ENCODE measurements around the gene GTF2F2. TPM values are rescaled to one million over a fixed set of nuclear protein-coding genes. Genes with fewer than 3 reads are reported as not detected.

The GTF2F2 gene
- total RNA-seq, 1 experiment from 2014 or later: 28.1 TPM

DNA sequence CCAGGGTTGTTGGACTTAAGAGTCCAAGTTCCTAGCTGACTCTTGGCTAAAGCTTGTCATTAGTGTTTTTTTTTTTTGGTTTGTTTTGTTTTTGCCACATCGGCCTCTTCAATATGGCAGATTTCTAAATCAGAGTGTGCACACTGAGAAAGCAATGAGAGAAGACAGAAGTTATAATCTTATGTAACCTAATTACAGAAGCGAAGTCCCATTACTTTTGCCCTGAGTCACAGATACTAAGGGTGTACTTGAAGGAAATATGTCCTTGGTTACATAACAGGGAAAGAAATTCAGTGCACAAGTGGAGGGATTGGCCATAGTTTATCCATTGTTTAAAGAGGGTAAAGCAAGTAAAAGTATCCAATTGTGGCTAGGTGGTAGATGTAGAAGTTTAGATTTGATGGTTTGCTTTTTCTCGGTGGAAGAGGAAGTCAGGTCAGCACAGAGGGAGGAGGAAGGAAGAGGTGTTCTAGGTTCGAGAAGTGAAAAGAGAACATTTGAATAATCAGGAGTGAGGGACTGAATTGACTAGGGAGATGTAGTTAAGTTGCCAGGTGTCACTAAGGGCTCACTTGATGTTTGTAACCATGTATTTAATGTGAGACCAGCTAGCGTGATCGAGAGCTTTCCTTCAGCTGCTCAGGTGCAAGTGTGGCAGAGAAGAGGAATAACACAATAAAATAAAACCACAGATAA is 12.2 kb downstream of the GTF2F2 start:
- H3K36me3 ChIP-seq (ENCODE audit: control insufficient read depth, insufficient read depth, low read length): no peaks in the 10 kb centered on the region; the same call in 1 of the 2 replicates
- Mint-ChIP-seq H3K4me3 (ENCODE audit: unreplicated experiment) (no peak overlapping the region), H3K27ac (ENCODE audit: unreplicated experiment) (no peak overlapping the region), H3K4me1 (ENCODE audit: low read depth, unreplicated experiment) (no peaks in the 10 kb centered on the region), H3K36me3 (ENCODE audit: insufficient read depth, unreplicated experiment) (peaks cover 8% of the 10 kb centered on the region), H3K9me3 (ENCODE audit: unreplicated experiment) (peaks cover 26% of the 10 kb centered on the region), H3K27me3 (ENCODE audit: insufficient read depth, unreplicated experiment) (no peaks in the 10 kb centered on the region)
- no peak for DNase-seq
- BruUV-seq (replicated peaks): no TSS peak
- TF ChIP-seq, protein P1, sequence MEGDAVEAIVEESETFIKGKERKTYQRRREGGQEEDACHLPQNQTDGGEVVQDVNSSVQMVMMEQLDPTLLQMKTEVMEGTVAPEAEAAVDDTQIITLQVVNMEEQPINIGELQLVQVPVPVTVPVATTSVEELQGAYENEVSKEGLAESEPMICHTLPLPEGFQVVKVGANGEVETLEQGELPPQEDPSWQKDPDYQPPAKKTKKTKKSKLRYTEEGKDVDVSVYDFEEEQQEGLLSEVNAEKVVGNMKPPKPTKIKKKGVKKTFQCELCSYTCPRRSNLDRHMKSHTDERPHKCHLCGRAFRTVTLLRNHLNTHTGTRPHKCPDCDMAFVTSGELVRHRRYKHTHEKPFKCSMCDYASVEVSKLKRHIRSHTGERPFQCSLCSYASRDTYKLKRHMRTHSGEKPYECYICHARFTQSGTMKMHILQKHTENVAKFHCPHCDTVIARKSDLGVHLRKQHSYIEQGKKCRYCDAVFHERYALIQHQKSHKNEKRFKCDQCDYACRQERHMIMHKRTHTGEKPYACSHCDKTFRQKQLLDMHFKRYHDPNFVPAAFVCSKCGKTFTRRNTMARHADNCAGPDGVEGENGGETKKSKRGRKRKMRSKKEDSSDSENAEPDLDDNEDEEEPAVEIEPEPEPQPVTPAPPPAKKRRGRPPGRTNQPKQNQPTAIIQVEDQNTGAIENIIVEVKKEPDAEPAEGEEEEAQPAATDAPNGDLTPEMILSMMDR (IDR thresholded peaks at IDR 0.05; ENCODE audit: insufficient read depth in 1 of 2, low read depth in 1 of 2, low read length in 1 of 2, severe bottlenecking in 1 of 2, unreplicated experiment in 1 of 2): no peak
- H3K4me3 ChIP-seq (ENCODE audit: low read depth, low read length): no peak overlapping the region
- peaks cover 6% of the 10 kb centered on the region; the same call in 1 of the 2 replicates for H3K9me3 ChIP-seq
- intact Hi-C loops (cut with micrococcal nuclease; ENCODE audit: unreplicated experiment): no loop called here
- no peaks in the 10 kb centered on the region for H3K27me3 ChIP-seq (replicated peaks; ENCODE audit: control insufficient read depth, insufficient read depth, low read length)
- ChIA-PET POLR2A (no interaction called here), CTCF (no interaction called here)
- no peaks in the 10 kb centered on the region for H3K4me1 ChIP-seq

DNA sequence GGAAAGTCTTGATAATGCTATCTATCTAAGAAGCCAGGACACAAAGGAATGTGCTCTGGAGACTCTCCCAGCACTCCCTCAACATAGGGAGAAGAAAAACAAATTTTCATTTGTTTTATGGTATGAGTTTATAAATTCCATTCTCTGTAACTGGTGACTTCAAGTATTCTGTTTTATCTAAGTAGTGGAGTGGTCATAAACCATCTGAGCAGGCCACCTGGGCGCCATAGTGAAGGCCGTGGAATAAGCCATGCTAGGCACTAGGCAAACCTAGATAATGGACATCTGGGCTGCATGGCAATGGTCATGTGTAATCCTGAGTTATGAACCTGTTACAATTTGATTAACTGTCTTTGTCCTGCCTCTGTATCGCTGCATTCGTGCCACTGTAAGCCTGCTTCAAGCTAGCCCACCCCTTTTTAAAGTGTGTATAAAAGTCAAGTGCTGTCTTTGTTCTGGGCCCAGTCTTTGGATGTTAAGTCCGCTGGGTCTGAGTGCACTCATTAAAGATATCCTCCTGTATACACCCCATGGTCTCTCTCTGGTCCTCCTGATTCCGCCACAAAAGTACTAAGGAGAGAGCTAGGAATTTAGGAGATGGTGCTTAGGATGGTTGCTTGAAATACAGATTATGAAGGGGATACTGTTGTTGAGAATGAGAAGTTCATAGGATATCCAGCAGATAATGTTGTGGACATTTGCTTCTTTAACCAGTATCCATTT is 13.2 kb downstream of the GTF2F2 start:
- no peak overlapping the region for H3K4me3 Mint-ChIP-seq (ENCODE audit: unreplicated experiment)
- no peak overlapping the region for H3K27ac Mint-ChIP-seq (ENCODE audit: unreplicated experiment)
- Histone ChIP-seq H3K9me3 (peaks cover 6% of the 10 kb centered on the region; the same call in 1 of the 2 replicates), H3K4me3 (ENCODE audit: low read depth, low read length) (no peak overlapping the region), H3K4me1 (no peaks in the 10 kb centered on the region), H3K27me3 (replicated peaks; ENCODE audit: control insufficient read depth, insufficient read depth, low read length) (no peaks in the 10 kb centered on the region), H3K36me3 (ENCODE audit: control insufficient read depth, insufficient read depth, low read length) (peaks cover 1% of the 10 kb centered on the region)
- TF ChIP-seq, protein P1 (IDR thresholded peaks at IDR 0.05; ENCODE audit: insufficient read depth in 1 of 2, low read depth in 1 of 2, low read length in 1 of 2, severe bottlenecking in 1 of 2, unreplicated experiment in 1 of 2): no peak
- ChIA-PET POLR2A (no interaction called here), CTCF (no interaction called here)
- no peak for DNase-seq
- no TSS peak for BruUV-seq (replicated peaks)
- peaks cover 26% of the 10 kb centered on the region for H3K9me3 Mint-ChIP-seq (ENCODE audit: unreplicated experiment)
- no peaks in the 10 kb centered on the region for H3K27me3 Mint-ChIP-seq (ENCODE audit: insufficient read depth, unreplicated experiment)
- H3K4me1 Mint-ChIP-seq (ENCODE audit: low read depth, unreplicated experiment): no peaks in the 10 kb centered on the region
- H3K36me3 Mint-ChIP-seq (ENCODE audit: insufficient read depth, unreplicated experiment): peaks cover 8% of the 10 kb centered on the region
- intact Hi-C loops (cut with micrococcal nuclease; ENCODE audit: unreplicated experiment): no loop called here

DNA sequence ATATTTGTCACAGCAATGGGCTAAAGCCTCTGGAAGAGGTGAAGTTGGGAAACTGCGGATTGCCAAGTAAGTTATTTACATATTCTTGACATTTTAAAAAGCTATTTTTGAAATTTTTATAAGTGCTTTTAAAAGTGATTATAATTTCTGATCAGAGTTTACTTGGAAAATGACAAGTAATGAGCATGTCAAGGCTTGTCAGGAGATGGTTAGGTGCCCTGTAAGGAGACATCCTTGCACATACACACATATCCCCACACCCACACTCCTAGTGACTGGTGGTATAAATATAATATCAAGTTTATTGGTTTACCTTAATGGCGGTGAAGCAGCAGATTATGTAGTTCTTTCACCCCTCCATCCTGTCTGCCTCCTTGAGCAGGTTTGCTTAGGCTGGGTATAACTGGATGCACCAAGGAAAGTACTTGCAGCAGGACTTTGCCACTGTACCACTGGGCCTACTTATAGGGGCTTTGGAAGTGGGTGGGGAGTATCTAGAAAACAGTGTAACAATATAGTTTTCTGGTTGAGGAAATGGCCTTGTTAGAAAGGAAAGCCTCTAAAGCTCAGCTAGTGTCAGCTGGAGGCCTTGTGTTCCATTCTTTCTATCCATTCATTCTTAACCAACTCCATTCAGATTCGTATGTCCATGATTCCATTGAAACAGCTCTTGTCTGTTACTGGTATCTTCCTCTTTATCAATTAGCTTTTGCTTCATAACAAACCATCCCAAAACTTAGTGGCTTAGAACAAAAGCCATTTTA is 16.6 kb downstream of the GTF2F2 start:
- ChIA-PET POLR2A (no interaction called here), CTCF (no interaction called here)
- H3K27ac Mint-ChIP-seq (ENCODE audit: unreplicated experiment): no peak overlapping the region

More for the DNA sequence above, 16.6 kb downstream of the GTF2F2 start:
- no peak overlapping the region for H3K4me3 Mint-ChIP-seq (ENCODE audit: unreplicated experiment)
- H3K27me3 ChIP-seq (replicated peaks; ENCODE audit: control insufficient read depth, insufficient read depth, low read length): no peaks in the 10 kb centered on the region
- peaks cover 3% of the 10 kb centered on the region for H3K36me3 ChIP-seq (ENCODE audit: control insufficient read depth, insufficient read depth, low read length)
- no peaks in the 10 kb centered on the region for H3K36me3 Mint-ChIP-seq (ENCODE audit: insufficient read depth, unreplicated experiment)
- H3K27me3 Mint-ChIP-seq (ENCODE audit: insufficient read depth, unreplicated experiment): no peaks in the 10 kb centered on the region
- no peaks in the 10 kb centered on the region for H3K4me1 Mint-ChIP-seq (ENCODE audit: low read depth, unreplicated experiment)
- DNase-seq: no peak
- peaks cover 14% of the 10 kb centered on the region for H3K9me3 Mint-ChIP-seq (ENCODE audit: unreplicated experiment)
- TF ChIP-seq, protein P1 (IDR thresholded peaks at IDR 0.05; ENCODE audit: insufficient read depth in 1 of 2, low read depth in 1 of 2, low read length in 1 of 2, severe bottlenecking in 1 of 2, unreplicated experiment in 1 of 2): no peak
- intact Hi-C loops (cut with micrococcal nuclease; ENCODE audit: unreplicated experiment): no loop called here
- BruUV-seq (replicated peaks): no TSS peak
- peaks cover 6% of the 10 kb centered on the region; the same call in 1 of the 2 replicates for H3K9me3 ChIP-seq
- H3K4me3 ChIP-seq (ENCODE audit: low read depth, low read length): no peak overlapping the region
- H3K4me1 ChIP-seq: no peaks in the 10 kb centered on the region

Data from Caco-2 (cell line).